Measurements from ENCODE around the gene ZSWIM1. TPM values are rescaled to one million over a fixed set of nuclear protein-coding genes. Genes with fewer than 3 reads are reported as not detected.

ZSWIM1 gene
- total RNA-seq = 13.9 and 15.1 TPM in 2 replicates

DNA sequence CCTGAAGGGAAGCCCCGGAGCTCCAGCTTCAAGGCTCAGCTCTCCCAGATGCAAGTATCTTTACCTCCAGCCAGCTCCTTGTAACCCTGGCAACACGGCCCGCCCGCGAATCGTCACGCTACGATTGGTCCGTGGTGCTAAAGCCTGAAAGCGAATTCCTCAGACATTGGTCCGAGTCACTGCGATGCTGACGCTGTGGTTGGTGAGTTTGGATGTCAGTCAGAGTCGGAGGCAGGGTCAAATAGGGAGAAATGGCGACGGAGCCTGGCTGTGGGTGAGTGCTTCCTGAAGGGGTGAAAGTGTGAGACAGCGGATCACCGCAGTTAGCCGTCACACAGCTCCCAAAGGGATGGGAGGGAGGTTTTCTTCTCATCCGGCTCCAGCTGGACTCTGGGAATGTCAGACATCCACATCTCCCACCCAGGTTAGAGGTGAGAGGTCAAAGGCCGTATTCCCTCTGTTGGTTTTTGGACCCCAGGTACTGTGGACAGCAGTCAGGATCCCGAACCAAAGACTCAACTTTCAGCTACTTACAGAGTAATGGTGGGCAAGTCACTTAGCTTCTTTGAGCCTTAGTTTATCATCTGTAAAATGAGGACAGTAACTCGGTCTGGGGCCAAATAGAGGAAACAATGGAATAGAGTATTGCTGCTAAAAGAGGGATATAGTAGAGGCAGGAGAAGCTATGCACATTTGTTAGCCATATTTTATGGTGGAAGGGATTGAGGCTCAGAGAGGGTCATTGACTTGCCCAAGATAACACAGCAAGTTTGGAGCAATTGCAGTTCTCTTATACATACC is at the start of gene ZSWIM1:
Gene ZSWIM1 (plus strand): TSS at position 240 of the 801 bp plus-strand sequence. CDS start 1,366 bp downstream, outside the sequence.
- ChIA-PET CTCF (interaction anchor here (1.5 to 2.9 kb wide), 2 partner anchors 9 to 57 kb away, joined by 4 to 9 read pairs; partner anchors contain the start of gene NEURL2), POLR2A (interaction anchor here (0.5 to 2.9 kb wide), 17 partner anchors 11 to 808 kb away, joined by 3 to 43 read pairs (median 5); partner anchors contain the start of genes ACOT8, CTSA, DNTTIP1 and NEURL2)
- Mint-ChIP-seq H3K27me3 (no peaks in the 10 kb centered on the region), H3K27ac (peak within 1 kb of the TSS; percentile 93), H3K36me3 (ENCODE audit: low read depth) (peaks cover 40% of the 10 kb centered on the region), H3K9me3 (no peaks in the 10 kb centered on the region), H3K4me1 (peaks cover 34% of the 10 kb centered on the region), H3K4me3 (peak within 1 kb of the TSS; percentile 90)
- ATAC-seq (ENCODE audit: low read depth) = peak; percentile 99
- intact Hi-C loops (cut with micrococcal nuclease) = loop anchor here (1.0 kb wide), 5 partner anchors 10 to 69 kb away; partner anchors contain the start of genes ACOT8, CTSA, NEURL2 and UBE2C
- DNase-seq = peak; percentile 98
- no peak for TF ChIP-seq CTCF (IDR thresholded peaks at IDR 0.05)

- H3K4me3 Mint-ChIP-seq = peak overlapping the region; percentile 86
- peaks cover 10% of the 10 kb centered on the region for H3K4me1 Mint-ChIP-seq
- intact Hi-C loops (cut with micrococcal nuclease) = loop anchor here (5.0 kb wide), 1 partner anchor 60 kb away; the partner anchor contains the start of genes CTSA and NEURL2
- no peaks in the 10 kb centered on the region for H3K9me3 Mint-ChIP-seq
- H3K27ac Mint-ChIP-seq = no peak overlapping the region
- no peak for TF ChIP-seq CTCF (IDR thresholded peaks at IDR 0.05)
- DNase-seq (no peak), ATAC-seq (ENCODE audit: low read depth) (no peak)
- CTCF ChIA-PET = interaction anchor here (1.2 kb wide), 1 partner anchor 33 kb away, joined by 3 read pairs; no protein-coding TSS in a partner anchor
- POLR2A ChIA-PET = interaction anchor here (1.2 kb wide), 2 partner anchors 48 to 102 kb away, joined by 4 to 5 read pairs; partner anchors contain the start of genes PCIF1 and ZSWIM1
- no peaks in the 10 kb centered on the region for H3K27me3 Mint-ChIP-seq
- H3K36me3 Mint-ChIP-seq (ENCODE audit: low read depth) = no peaks in the 10 kb centered on the region
Measured at GRCh38 chr20:45832619-45833018, 48.4 kb upstream of the ZSWIM1 start.

DNA sequence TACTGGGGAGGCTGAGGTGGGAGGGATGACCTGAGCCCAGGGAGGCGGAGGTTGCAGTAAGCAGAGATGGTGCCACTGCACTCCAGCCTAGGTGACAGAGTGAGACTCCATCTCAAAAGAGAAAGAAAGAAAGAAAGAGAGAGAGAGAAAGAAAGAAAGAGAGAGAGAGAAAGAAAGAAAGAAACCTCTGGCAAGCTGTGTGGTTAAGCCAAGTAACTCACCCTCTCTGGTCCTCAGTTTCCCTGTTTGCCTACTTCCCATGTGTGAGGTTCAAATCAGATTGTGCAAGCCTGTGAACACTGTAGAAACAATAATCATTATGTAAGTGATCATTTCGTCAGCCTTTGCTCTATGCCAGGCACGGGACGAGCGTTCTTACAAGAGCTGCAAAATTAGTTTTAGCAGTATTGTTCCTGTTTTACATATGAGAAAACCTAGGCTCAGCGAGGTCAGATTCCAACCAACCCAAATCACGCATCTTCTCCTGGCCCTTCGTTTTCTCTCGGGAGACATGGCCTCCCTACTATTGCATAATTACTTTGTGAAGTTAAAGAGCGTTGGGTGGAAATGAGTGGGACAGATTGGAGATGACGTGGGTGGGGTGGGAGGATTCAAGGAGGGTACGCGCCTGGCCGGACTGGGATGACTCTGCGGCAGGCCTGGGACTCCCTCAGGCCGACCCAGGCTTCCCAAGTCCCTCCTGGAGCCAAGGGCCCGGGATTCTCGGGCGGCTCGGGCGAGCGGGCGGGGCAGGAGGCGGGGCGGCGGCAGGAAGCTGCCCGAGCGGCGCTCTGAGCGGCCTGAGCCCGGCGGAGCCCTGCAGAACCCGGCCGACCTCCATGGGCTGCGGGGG is 47.8 kb upstream of the ZSWIM1 start, which contains the start of gene SNX21:
Gene SNX21 (plus strand): TSS at position 770 of the 853 bp plus-strand sequence. CDS start 121 bp downstream, outside the sequence.
- intact Hi-C loops (cut with micrococcal nuclease) = loop anchor here (5.0 kb wide), 1 partner anchor 59 kb away; the partner anchor contains the start of genes CTSA and NEURL2

More for the DNA sequence above, 47.8 kb upstream of the ZSWIM1 start, which contains the start of gene SNX21:
- ChIA-PET POLR2A (interaction anchor here (0.6 to 1.2 kb wide), 3 partner anchors 16 to 101 kb away, joined by 3 to 5 read pairs (median 4); partner anchors contain the start of genes PCIF1 and ZSWIM1), CTCF (interaction anchor here (1.2 kb wide), 1 partner anchor 34 kb away, joined by 3 read pairs; no protein-coding TSS in a partner anchor)
- Mint-ChIP-seq H3K9me3 (no peaks in the 10 kb centered on the region), H3K36me3 (ENCODE audit: low read depth) (no peaks in the 10 kb centered on the region), H3K27me3 (no peaks in the 10 kb centered on the region), H3K4me3 (peak within 1 kb of the TSS; percentile 86), H3K27ac (peak within 1 kb of the TSS; percentile 61), H3K4me1 (peaks cover 10% of the 10 kb centered on the region)
- no peak for TF ChIP-seq CTCF (IDR thresholded peaks at IDR 0.05)
- DNase-seq = peak; percentile 50
- ATAC-seq (ENCODE audit: low read depth) = peak; percentile 76
